ENCODE data around the gene PLXNA2.

The PLXNA2 gene

DNA sequence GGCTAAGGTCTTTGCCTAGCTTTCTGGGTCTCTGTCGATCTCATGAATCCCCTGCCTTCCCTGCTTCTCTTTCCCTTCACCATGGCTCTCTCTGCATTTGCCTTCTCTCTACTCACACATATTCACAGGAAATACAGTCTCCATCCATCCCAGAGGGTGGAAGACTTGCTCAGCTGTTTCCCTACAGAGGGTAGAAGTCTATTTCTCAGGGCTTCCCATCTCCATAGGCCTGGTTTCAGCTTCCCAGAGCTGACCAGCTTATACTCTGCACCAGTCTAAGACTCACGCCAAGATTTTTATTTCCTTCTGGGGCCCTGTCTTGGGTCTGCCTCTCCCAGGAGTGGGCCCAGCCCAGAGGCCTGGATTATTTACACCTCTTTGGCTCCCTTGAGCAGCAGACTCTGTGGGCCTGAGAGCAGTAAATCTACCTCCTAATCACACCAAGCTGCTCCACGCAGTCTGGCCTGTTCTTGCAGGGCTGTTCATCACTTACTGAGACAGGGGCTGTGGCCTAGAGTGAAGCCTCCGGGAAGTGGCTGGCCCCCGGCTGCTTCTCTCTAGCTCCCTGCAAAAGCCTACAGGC, 102.5 kb downstream of the PLXNA2 start:
- no peaks in the 10 kb centered on the region for H3K27me3 ChIP-seq (ENCODE audit: low read depth, low read length)
- no peaks in the 10 kb centered on the region for H3K36me3 ChIP-seq (ENCODE audit: control insufficient read depth in 1 of 2, insufficient read depth in 2 of 2, low read length in 2 of 2)
- peaks cover 12 to 37% of the 10 kb centered on the region in 2 donors for H3K4me1 ChIP-seq (ENCODE audit: control insufficient read depth in 1 of 2, insufficient read depth in 2 of 2, low read length in 2 of 2)
- H3K9me3 ChIP-seq (ENCODE audit: control insufficient read depth in 1 of 2, low read length in 2 of 2), result no peaks in the 10 kb centered on the region
- no peak overlapping the region for H3K4me3 ChIP-seq (ENCODE audit: low read depth in 1 of 2, low read length in 2 of 2)
- H3K27ac ChIP-seq (ENCODE audit: low read length), result no peak overlapping the region

- no peak overlapping the region for H3K27ac ChIP-seq (ENCODE audit: low read length)
- H3K36me3 ChIP-seq (ENCODE audit: control insufficient read depth in 1 of 2, insufficient read depth in 2 of 2, low read length in 2 of 2), result no peaks in the 10 kb centered on the region
- no peaks in the 10 kb centered on the region for H3K27me3 ChIP-seq (ENCODE audit: low read depth, low read length)
- H3K4me3 ChIP-seq (ENCODE audit: low read depth in 1 of 2, low read length in 2 of 2), result no peak overlapping the region
- peaks cover 7 to 35% of the 10 kb centered on the region in 2 donors for H3K4me1 ChIP-seq (ENCODE audit: control insufficient read depth in 1 of 2, insufficient read depth in 2 of 2, low read length in 2 of 2)
- no peaks in the 10 kb centered on the region for H3K9me3 ChIP-seq (ENCODE audit: control insufficient read depth in 1 of 2, low read length in 2 of 2)
Measured at GRCh38 chr1:208139434-208140045, 104.6 kb downstream of the PLXNA2 start.

DNA sequence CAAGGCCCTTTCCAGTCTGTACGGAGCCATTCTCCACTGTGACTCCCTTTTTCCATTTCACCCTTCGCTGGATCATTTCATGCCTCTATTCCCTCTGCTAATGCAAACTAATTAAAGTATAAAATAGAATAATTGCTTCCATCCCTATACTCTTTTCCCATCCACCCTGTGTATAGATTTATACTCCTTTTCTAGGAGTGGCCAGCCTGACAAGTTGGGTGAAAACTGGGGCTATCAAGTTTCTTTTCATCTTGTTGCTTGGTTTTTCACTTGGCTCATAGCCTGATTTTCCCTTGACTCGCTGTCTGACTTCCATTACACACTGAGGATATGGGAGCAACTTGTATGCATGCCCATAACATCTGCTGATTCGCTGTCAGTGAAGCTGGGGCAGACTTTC, 107.0 kb downstream of the PLXNA2 start:
- H3K27me3 ChIP-seq (ENCODE audit: low read depth, low read length), result no peaks in the 10 kb centered on the region
- H3K9me3 ChIP-seq (ENCODE audit: control insufficient read depth in 1 of 2, low read length in 2 of 2), result no peaks in the 10 kb centered on the region
- H3K4me1 ChIP-seq (ENCODE audit: control insufficient read depth in 1 of 2, insufficient read depth in 2 of 2, low read length in 2 of 2), result peaks cover 4 to 32% of the 10 kb centered on the region in 2 donors
- no peak overlapping the region for H3K27ac ChIP-seq (ENCODE audit: low read length)
- no peak overlapping the region for H3K4me3 ChIP-seq (ENCODE audit: low read depth in 1 of 2, low read length in 2 of 2)
- no peaks in the 10 kb centered on the region for H3K36me3 ChIP-seq (ENCODE audit: control insufficient read depth in 1 of 2, insufficient read depth in 2 of 2, low read length in 2 of 2)

GRCh38 chr1:208136459-208137182, 107.6 kb downstream of the PLXNA2 start:
- Histone ChIP-seq H3K27me3 (ENCODE audit: low read depth, low read length) (no peaks in the 10 kb centered on the region), H3K4me1 (ENCODE audit: control insufficient read depth in 1 of 2, insufficient read depth in 2 of 2, low read length in 2 of 2) (peaks cover 0 to 32% of the 10 kb centered on the region in 2 donors), H3K27ac (ENCODE audit: low read length) (no peak overlapping the region), H3K4me3 (ENCODE audit: low read depth in 1 of 2, low read length in 2 of 2) (no peak overlapping the region), H3K9me3 (ENCODE audit: control insufficient read depth in 1 of 2, low read length in 2 of 2) (no peaks in the 10 kb centered on the region), H3K36me3 (ENCODE audit: control insufficient read depth in 1 of 2, insufficient read depth in 2 of 2, low read length in 2 of 2) (no peaks in the 10 kb centered on the region)

DNA sequence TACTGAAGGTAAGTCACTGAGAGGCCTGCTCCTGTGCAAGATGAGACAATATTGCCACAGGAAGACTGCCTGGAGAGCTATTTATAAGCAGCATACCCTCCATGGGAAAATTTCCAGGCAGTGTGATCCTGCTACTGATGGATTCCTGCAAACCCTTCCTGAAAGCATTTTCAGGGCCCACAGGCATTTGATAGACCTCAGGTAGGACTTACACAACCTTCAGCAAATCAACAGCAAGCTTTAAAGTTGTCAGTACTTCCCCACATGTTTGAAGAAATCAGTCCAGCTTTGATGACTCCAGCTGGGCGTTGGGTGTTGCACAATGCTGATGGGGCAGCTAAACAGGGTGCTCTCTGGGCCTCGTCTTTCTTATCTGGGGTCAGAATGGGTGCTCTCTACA, 108.8 kb downstream of the PLXNA2 start:
- no peak overlapping the region for H3K27ac ChIP-seq (ENCODE audit: low read length)
- H3K4me3 ChIP-seq (ENCODE audit: low read depth in 1 of 2, low read length in 2 of 2), result no peak overlapping the region
- no peaks in the 10 kb centered on the region for H3K27me3 ChIP-seq (ENCODE audit: low read depth, low read length)
- H3K4me1 ChIP-seq (ENCODE audit: control insufficient read depth in 1 of 2, insufficient read depth in 2 of 2, low read length in 2 of 2), result peaks cover 0 to 28% of the 10 kb centered on the region in 2 donors
- H3K9me3 ChIP-seq (ENCODE audit: control insufficient read depth in 1 of 2, low read length in 2 of 2), result no peaks in the 10 kb centered on the region
- H3K36me3 ChIP-seq (ENCODE audit: control insufficient read depth in 1 of 2, insufficient read depth in 2 of 2, low read length in 2 of 2), result no peaks in the 10 kb centered on the region

- Histone ChIP-seq H3K27ac (ENCODE audit: low read length) (no peak overlapping the region), H3K27me3 (ENCODE audit: low read depth, low read length) (no peaks in the 10 kb centered on the region), H3K4me1 (ENCODE audit: control insufficient read depth in 1 of 2, insufficient read depth in 2 of 2, low read length in 2 of 2) (peaks cover 0 to 28% of the 10 kb centered on the region in 2 donors), H3K36me3 (ENCODE audit: control insufficient read depth in 1 of 2, insufficient read depth in 2 of 2, low read length in 2 of 2) (no peaks in the 10 kb centered on the region), H3K4me3 (ENCODE audit: low read depth in 1 of 2, low read length in 2 of 2) (no peak overlapping the region), H3K9me3 (ENCODE audit: control insufficient read depth in 1 of 2, low read length in 2 of 2) (no peaks in the 10 kb centered on the region)
Measured at GRCh38 chr1:208134491-208134890, 109.7 kb downstream of the PLXNA2 start.

- H3K36me3 ChIP-seq (ENCODE audit: control insufficient read depth in 1 of 2, insufficient read depth in 2 of 2, low read length in 2 of 2), result no peaks in the 10 kb centered on the region
- H3K4me3 ChIP-seq (ENCODE audit: low read depth in 1 of 2, low read length in 2 of 2), result no peak overlapping the region
- H3K4me1 ChIP-seq (ENCODE audit: control insufficient read depth in 1 of 2, insufficient read depth in 2 of 2, low read length in 2 of 2), result peaks cover 0 to 28% of the 10 kb centered on the region in 2 donors
- no peak overlapping the region for H3K27ac ChIP-seq (ENCODE audit: low read length)
- no peaks in the 10 kb centered on the region for H3K9me3 ChIP-seq (ENCODE audit: control insufficient read depth in 1 of 2, low read length in 2 of 2)
- H3K27me3 ChIP-seq (ENCODE audit: low read depth, low read length), result no peaks in the 10 kb centered on the region
Measured at GRCh38 chr1:208133355-208133754, 110.8 kb downstream of the PLXNA2 start.

- Histone ChIP-seq H3K27me3 (ENCODE audit: low read depth, low read length) (no peaks in the 10 kb centered on the region), H3K27ac (ENCODE audit: low read length) (no peak overlapping the region), H3K36me3 (ENCODE audit: control insufficient read depth in 1 of 2, insufficient read depth in 2 of 2, low read length in 2 of 2) (no peaks in the 10 kb centered on the region), H3K4me1 (ENCODE audit: control insufficient read depth in 1 of 2, insufficient read depth in 2 of 2, low read length in 2 of 2) (peaks cover 0 to 37% of the 10 kb centered on the region in 2 donors), H3K9me3 (ENCODE audit: control insufficient read depth in 1 of 2, low read length in 2 of 2) (no peaks in the 10 kb centered on the region), H3K4me3 (ENCODE audit: low read depth in 1 of 2, low read length in 2 of 2) (no peak overlapping the region)
Measured at GRCh38 chr1:208132287-208132882, 111.8 kb downstream of the PLXNA2 start.

DNA sequence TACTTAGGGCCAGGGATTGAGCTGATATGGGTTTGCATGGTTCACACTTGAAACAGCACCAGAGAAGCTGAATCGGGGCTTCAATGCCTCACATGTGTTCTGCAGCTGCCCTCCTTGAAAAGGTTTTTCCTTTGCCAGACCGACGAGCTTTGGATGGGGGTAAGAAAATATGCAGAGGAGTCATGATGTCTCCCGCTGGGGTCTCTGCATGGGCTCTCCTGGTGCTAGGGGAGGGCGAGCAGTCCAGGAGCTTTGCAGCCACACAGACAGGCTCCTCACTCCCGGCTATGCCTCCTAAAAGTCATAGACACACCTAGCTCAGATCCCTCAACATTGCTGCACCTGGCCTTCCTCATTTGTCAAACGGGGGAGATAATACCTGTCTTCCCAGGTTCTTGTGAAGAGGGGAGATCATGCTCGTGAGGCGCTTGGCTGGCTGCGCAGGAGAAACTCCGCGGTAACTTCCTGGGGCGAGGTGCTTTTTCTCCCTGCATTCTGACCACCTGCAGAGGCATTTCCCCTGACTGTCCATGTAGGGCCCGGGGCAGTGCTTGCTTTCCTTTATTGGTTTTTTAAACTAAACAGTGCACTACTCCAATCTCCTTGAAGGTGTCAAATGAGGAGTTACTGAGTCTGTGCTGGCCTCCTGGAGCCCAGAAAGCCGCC, 112.4 kb downstream of the PLXNA2 start:
- Histone ChIP-seq H3K36me3 (ENCODE audit: control insufficient read depth in 1 of 2, insufficient read depth in 2 of 2, low read length in 2 of 2) (no peaks in the 10 kb centered on the region), H3K4me1 (ENCODE audit: control insufficient read depth in 1 of 2, insufficient read depth in 2 of 2, low read length in 2 of 2) (peaks cover 0 to 40% of the 10 kb centered on the region in 2 donors), H3K4me3 (ENCODE audit: low read depth in 1 of 2, low read length in 2 of 2) (no peak overlapping the region), H3K27me3 (ENCODE audit: low read depth, low read length) (no peaks in the 10 kb centered on the region), H3K27ac (ENCODE audit: low read length) (no peak overlapping the region), H3K9me3 (ENCODE audit: control insufficient read depth in 1 of 2, low read length in 2 of 2) (no peaks in the 10 kb centered on the region)

DNA sequence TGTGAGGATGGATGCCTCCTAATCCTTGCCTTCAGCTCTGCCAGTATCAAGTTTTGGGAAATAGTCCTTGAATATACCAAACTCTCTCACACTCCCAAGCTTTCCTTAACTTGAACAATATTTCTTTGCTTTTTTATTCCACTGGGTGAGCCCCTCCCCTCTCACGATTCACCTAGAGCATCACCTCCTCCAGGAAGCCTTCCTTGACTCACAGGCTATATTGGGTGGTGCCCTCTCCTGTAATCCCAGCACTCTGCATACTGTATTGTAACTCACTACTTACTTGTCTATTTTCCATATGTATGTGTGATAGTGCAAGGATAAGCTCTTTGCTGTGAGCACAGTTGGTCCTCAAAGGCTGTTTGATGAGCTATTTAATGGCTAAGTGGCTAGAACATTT, 114.7 kb downstream of the PLXNA2 start:
- Histone ChIP-seq H3K27ac (ENCODE audit: low read length) (no peak overlapping the region), H3K9me3 (ENCODE audit: control insufficient read depth in 1 of 2, low read length in 2 of 2) (no peaks in the 10 kb centered on the region), H3K4me3 (ENCODE audit: low read depth in 1 of 2, low read length in 2 of 2) (no peak overlapping the region), H3K4me1 (ENCODE audit: control insufficient read depth in 1 of 2, insufficient read depth in 2 of 2, low read length in 2 of 2) (peaks cover 0 to 31% of the 10 kb centered on the region in 2 donors), H3K36me3 (ENCODE audit: control insufficient read depth in 1 of 2, insufficient read depth in 2 of 2, low read length in 2 of 2) (no peaks in the 10 kb centered on the region), H3K27me3 (ENCODE audit: low read depth, low read length) (no peaks in the 10 kb centered on the region)

DNA sequence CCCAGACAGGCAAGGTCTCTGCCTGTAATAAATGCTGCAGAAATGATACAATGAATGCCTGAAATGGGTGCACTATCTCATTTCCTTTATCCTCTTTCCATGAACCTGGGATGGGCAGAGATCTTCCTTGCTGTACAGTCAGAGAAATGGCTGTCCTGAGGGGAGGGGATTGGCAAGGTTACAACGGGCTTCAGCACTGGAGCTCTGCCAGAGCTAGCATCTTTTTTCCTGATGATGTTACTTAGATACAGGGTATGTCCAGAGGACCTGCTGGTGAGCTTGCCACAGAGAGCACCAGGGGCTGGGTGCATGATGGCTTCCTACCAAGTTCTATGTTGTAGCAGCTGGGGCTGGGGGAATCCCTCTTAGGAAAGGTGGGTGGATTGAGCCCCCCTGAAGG, 115.1 kb downstream of the PLXNA2 start:
- peaks cover 0 to 28% of the 10 kb centered on the region in 2 donors for H3K4me1 ChIP-seq (ENCODE audit: control insufficient read depth in 1 of 2, insufficient read depth in 2 of 2, low read length in 2 of 2)
- no peak overlapping the region for H3K27ac ChIP-seq (ENCODE audit: low read length)
- no peaks in the 10 kb centered on the region for H3K9me3 ChIP-seq (ENCODE audit: control insufficient read depth in 1 of 2, low read length in 2 of 2)
- H3K27me3 ChIP-seq (ENCODE audit: low read depth, low read length), result no peaks in the 10 kb centered on the region
- no peaks in the 10 kb centered on the region for H3K36me3 ChIP-seq (ENCODE audit: control insufficient read depth in 1 of 2, insufficient read depth in 2 of 2, low read length in 2 of 2)
- no peak overlapping the region for H3K4me3 ChIP-seq (ENCODE audit: low read depth in 1 of 2, low read length in 2 of 2)
